Left renal cortex interstitium (tissue), 4 donors: ENCODE results near the gene SEMA3A. TPM values are rescaled to one million over a fixed set of nuclear protein-coding genes. Genes with fewer than 3 reads are reported as not detected.
"Not testable (repeated sequence)": the region's sequence is repeated elsewhere in the genome, so short reads cannot be mapped to it uniquely, and the experiment has no call there.

Experiments used
- DNase-seq, 4 donors: peaks; one replicate each; pipeline ENCODE4 v3.0.0-alpha.2; 2013; ENCODE audit warnings: low read depth in 4 of 4, low spot score in 2 of 4, missing footprints in 1 of 4
- polyA plus RNA-seq, 4 donors: library from polyadenylated mRNA; unstranded; fragments of 120-200 nt; gene quantifications; one replicate each; pipeline ENCODE4 v1.2.1, GENCODE V29; 2013; ENCODE audit not compliant: insufficient read length in 4 of 4

SEMA3A gene
- polyA plus RNA-seq, 4 donors, result 11.6 to 16.0 (median 14.1) TPM

- DNase-seq, result no peak
These were observed 35.2 kb downstream of the SEMA3A start for GRCh38 chr7:84159435-84159834.

GRCh38 chr7:84157171-84157570 is 37.4 kb downstream of the SEMA3A start:
- DNase-seq, result no peak

- no peak for DNase-seq
These were observed 39.4 kb downstream of the SEMA3A start for GRCh38 chr7:84154991-84155781.

- DNase-seq, result no peak
These were observed 41.6 kb downstream of the SEMA3A start for GRCh38 chr7:84152995-84153394.

GRCh38 chr7:84150370-84150769 is 44.2 kb downstream of the SEMA3A start:
- DNase-seq, result not testable (repeated sequence)

- no peak for DNase-seq
These were observed 45.0 kb downstream of the SEMA3A start for GRCh38 chr7:84149573-84149972.

GRCh38 chr7:84145892-84146291 is 48.7 kb downstream of the SEMA3A start:
- DNase-seq, result no peak

- DNase-seq, result no peak
These were observed 49.7 kb downstream of the SEMA3A start for GRCh38 chr7:84144935-84145334.

GRCh38 chr7:84144480-84144879 is 50.1 kb downstream of the SEMA3A start:
- no peak for DNase-seq

- DNase-seq, result no peak
These were observed 51.9 kb downstream of the SEMA3A start for GRCh38 chr7:84142726-84143125.

GRCh38 chr7:84139986-84140729 is 54.4 kb downstream of the SEMA3A start:
- DNase-seq, result no peak

- no peak for DNase-seq
These were observed 56.2 kb downstream of the SEMA3A start for GRCh38 chr7:84138411-84138810.

GRCh38 chr7:84137812-84138211 is 56.8 kb downstream of the SEMA3A start:
- no peak for DNase-seq

GRCh38 chr7:84136809-84137208 is 57.8 kb downstream of the SEMA3A start:
- no peak for DNase-seq

- no peak for DNase-seq
These were observed 58.3 kb downstream of the SEMA3A start for GRCh38 chr7:84136336-84136735.

GRCh38 chr7:84134169-84134568 is 60.4 kb downstream of the SEMA3A start:
- no peak for DNase-seq

GRCh38 chr7:84125654-84126053 is 68.9 kb downstream of the SEMA3A start:
- DNase-seq, result no peak

- peak in 1 of 4 donors; percentile 16 for DNase-seq
These were observed 70.5 kb downstream of the SEMA3A start for GRCh38 chr7:84123965-84124547.

GRCh38 chr7:84122582-84123360 is 71.8 kb downstream of the SEMA3A start:
- DNase-seq, result no peak

GRCh38 chr7:84117304-84117703 is 77.3 kb downstream of the SEMA3A start:
- DNase-seq, result no peak
